ENCODE measurements around the gene UBE2L3.
"Not testable (repeated sequence)": the region's sequence is repeated elsewhere in the genome, so short reads cannot be mapped to it uniquely, and the experiment has no call there.

Gene UBE2L3

GRCh38 chr22:21626073-21626734 lies 58.7 kb downstream of the UBE2L3 start:
- no peak for DNase-seq (ENCODE audit: low read depth in 1 of 2, low spot score in 1 of 2)

- no peak for DNase-seq (ENCODE audit: low read depth in 1 of 2, low spot score in 1 of 2)
These were observed 59.4 kb downstream of the UBE2L3 start for GRCh38 chr22:21626735-21627469.

GRCh38 chr22:21628386-21629254 lies 61.1 kb downstream of the UBE2L3 start:
- DNase-seq (ENCODE audit: low read depth in 1 of 2, low spot score in 1 of 2) = no peak

GRCh38 chr22:21629255-21630149 lies 62.0 kb downstream of the UBE2L3 start, which contains the start of gene YDJC:
YDJC (minus strand) TSS chr22:21630022; CDS start chr22:21630014, 8 bp downstream.
- DNase-seq (ENCODE audit: low read depth in 1 of 2, low spot score in 1 of 2) = peak; percentile 91 to 93

- DNase-seq (ENCODE audit: low read depth in 1 of 2, low spot score in 1 of 2) = no peak
These were observed 63.5 kb downstream of the UBE2L3 start for GRCh38 chr22:21631025-21631424.

- DNase-seq (ENCODE audit: low read depth in 1 of 2, low spot score in 1 of 2) = peak; percentile 31 to 45
These were observed 64.9 kb downstream of the UBE2L3 start, which contains the start of gene CCDC116 for GRCh38 chr22:21632237-21632895. CCDC116 (plus strand) TSS chr22:21632760; CDS start chr22:21633182, 422 bp downstream.

- DNase-seq (ENCODE audit: low read depth in 1 of 2, low spot score in 1 of 2) = no peak
These were observed 65.4 kb downstream of the UBE2L3 start for GRCh38 chr22:21632931-21633330.

- DNase-seq (ENCODE audit: low read depth in 1 of 2, low spot score in 1 of 2) = no peak
These were observed 66.0 kb downstream of the UBE2L3 start for GRCh38 chr22:21633481-21633880.

- DNase-seq (ENCODE audit: low read depth in 1 of 2, low spot score in 1 of 2) = no peak
These were observed 66.6 kb downstream of the UBE2L3 start for GRCh38 chr22:21634081-21634480.

- no peak for DNase-seq (ENCODE audit: low read depth in 1 of 2, low spot score in 1 of 2)
These were observed 67.3 kb downstream of the UBE2L3 start for GRCh38 chr22:21634844-21635243.

- DNase-seq (ENCODE audit: low read depth in 1 of 2, low spot score in 1 of 2) = no peak
These were observed 68.4 kb downstream of the UBE2L3 start for GRCh38 chr22:21635771-21636510.

GRCh38 chr22:21636629-21637218 lies 69.2 kb downstream of the UBE2L3 start:
- no peak for DNase-seq (ENCODE audit: low read depth in 1 of 2, low spot score in 1 of 2)

- DNase-seq (ENCODE audit: low read depth in 1 of 2, low spot score in 1 of 2) = not testable (repeated sequence)
These were observed 69.9 kb downstream of the UBE2L3 start for GRCh38 chr22:21637450-21637849.

- DNase-seq (ENCODE audit: low read depth in 1 of 2, low spot score in 1 of 2) = no peak
These were observed 71.8 kb downstream of the UBE2L3 start for GRCh38 chr22:21639359-21639758.

GRCh38 chr22:21640810-21641209 lies 73.3 kb downstream of the UBE2L3 start:
- no peak for DNase-seq (ENCODE audit: low read depth in 1 of 2, low spot score in 1 of 2)

- DNase-seq (ENCODE audit: low read depth in 1 of 2, low spot score in 1 of 2) = no peak
These were observed 73.9 kb downstream of the UBE2L3 start for GRCh38 chr22:21641417-21641788.

- DNase-seq (ENCODE audit: low read depth in 1 of 2, low spot score in 1 of 2) = peak; percentile 94 to 96
These were observed 74.5 kb downstream of the UBE2L3 start, which contains the start of gene SDF2L1 for GRCh38 chr22:21641789-21642583. SDF2L1 (plus strand) TSS chr22:21642302; CDS start chr22:21642337, 35 bp downstream.
